ENCODE measurements around the gene OXA1L. TPM values are rescaled to one million over a fixed set of nuclear protein-coding genes. Genes with fewer than 3 reads are reported as not detected.

OXA1L gene
- total and polyA plus RNA-seq, 2 of the 13 experiments (the other 11 are each of a cell fraction or from before 2014, with no cell fraction given): 230 to 589 TPM

GRCh38 chr14:22802860-22803686 is 36.6 kb downstream of the OXA1L start:
- CTCF ChIA-PET (ENCODE audit: low intra/inter-chr PET ratio, low total read pairs): no interaction called here
- no peaks in the 10 kb centered on the region for H3K79me2 ChIP-seq (ENCODE audit: insufficient read depth, low read length)
- no TSS peak for BruUV-seq (replicated peaks)

GRCh38 chr14:22803687-22803974 is 37.1 kb downstream of the OXA1L start:
- POLR2A ChIA-PET: no interaction called here
- Histone ChIP-seq H3K9me3 (ENCODE audit: low read length) (no peaks in the 10 kb centered on the region), H3K4me2 (ENCODE audit: low read depth, low read length) (no peak overlapping the region), H3K9ac (ENCODE audit: insufficient read depth, low read depth, low read length) (no peak overlapping the region), H2AFZ (ENCODE audit: low read length) (no peak overlapping the region), H3K4me3 (replicated peaks in 1 of 3; ENCODE audit: insufficient read depth in 1 of 3, low read depth in 2 of 3, low read length in 3 of 3) (no peak overlapping the region), H3K27me3 (ENCODE audit: control insufficient read depth in 1 of 2, insufficient read depth in 2 of 2, low read length in 2 of 2) (no peaks in the 10 kb centered on the region), H3K36me3 (replicated peaks in 1 of 2; ENCODE audit: control insufficient read depth in 1 of 2, insufficient read depth in 2 of 2, low read length in 2 of 2) (no peaks in the 10 kb centered on the region), H3K79me2 (ENCODE audit: insufficient read depth, low read length) (no peaks in the 10 kb centered on the region), H3K4me1 (ENCODE audit: insufficient read depth, low read length) (peaks cover 24% of the 10 kb centered on the region), H4K20me1 (ENCODE audit: insufficient read depth, low read length) (no peaks in the 10 kb centered on the region), H3K27ac (ENCODE audit: extremely low read length, insufficient read depth, low read length) (no peak overlapping the region)
- TF ChIP-seq CHCHD3 (CRISPR knock-in tag; IDR thresholded peaks at IDR 0.05) (no peak), MTA1 (CRISPR knock-in tag; IDR thresholded peaks at IDR 0.05; ENCODE audit: borderline replicate concordance) (no peak), RFX5 (IDR thresholded peaks at IDR 0.05; ENCODE audit: low read depth, low read length) (no peak), CENPX (CRISPR knock-in tag; IDR thresholded peaks at IDR 0.05) (no peak), PLRG1 (conservative IDR thresholded peaks at IDR 0.05) (no peak), ZNF776 (CRISPR knock-in tag; IDR thresholded peaks at IDR 0.05) (no peak), SMARCC2 (IDR thresholded peaks at IDR 0.05) (no peak), PHF5A (CRISPR knock-in tag; IDR thresholded peaks at IDR 0.05; ENCODE audit: low read depth, unreplicated experiment) (no peak), GLMP (CRISPR knock-in tag; IDR thresholded peaks at IDR 0.05; ENCODE audit: borderline replicate concordance) (no peak), IRX3 (CRISPR knock-in tag; IDR thresholded peaks at IDR 0.05; ENCODE audit: borderline replicate concordance, low read depth) (no peak), ZNF782 (CRISPR knock-in tag; IDR thresholded peaks at IDR 0.05; ENCODE audit: borderline replicate concordance) (no peak), KDM5B (CRISPR knock-in tag; IDR thresholded peaks at IDR 0.05; ENCODE audit: borderline replicate concordance) (no peak)
- CTCF ChIA-PET (ENCODE audit: low intra/inter-chr PET ratio, low total read pairs): no interaction called here
- no TSS peak for BruUV-seq (replicated peaks)
- in situ Hi-C loops (cut with HindIII; ENCODE audit: extremely low pct_ligation_motif_present, low pct_unique_long_range_greater_than_20kb) (no loop called here), intact Hi-C loops (cut with micrococcal nuclease; ENCODE audit: unreplicated experiment) (no loop called here)
- ATAC-seq (no peak), DNase-seq (ENCODE audit: low spot score) (no peak), FAIRE-seq (no peak)
- 73% methylated on average over 3 of the region's 3 CpGs for WGBS (ENCODE audit: low lambda C conversion rate)

More at GRCh38 chr14:22802860-22803686, 36.6 kb downstream of the OXA1L start:
- no peak for ATAC-seq
- Histone ChIP-seq H3K4me3 (replicated peaks in 1 of 3; ENCODE audit: insufficient read depth in 1 of 3, low read depth in 2 of 3, low read length in 3 of 3) (no peak overlapping the region), H3K9me3 (ENCODE audit: low read length) (no peaks in the 10 kb centered on the region), H3K36me3 (replicated peaks in 1 of 2; ENCODE audit: control insufficient read depth in 1 of 2, insufficient read depth in 2 of 2, low read length in 2 of 2) (no peaks in the 10 kb centered on the region), H3K9ac (ENCODE audit: insufficient read depth, low read depth, low read length) (no peak overlapping the region), H3K27ac (ENCODE audit: extremely low read length, insufficient read depth, low read length) (no peak overlapping the region), H3K27me3 (ENCODE audit: control insufficient read depth in 1 of 2, insufficient read depth in 2 of 2, low read length in 2 of 2) (no peaks in the 10 kb centered on the region), H4K20me1 (ENCODE audit: insufficient read depth, low read length) (no peaks in the 10 kb centered on the region), H3K4me2 (ENCODE audit: low read depth, low read length) (no peak overlapping the region), H3K4me1 (ENCODE audit: insufficient read depth, low read length) (peaks cover 18% of the 10 kb centered on the region), H2AFZ (ENCODE audit: low read length) (no peak overlapping the region)
- in situ Hi-C loops (cut with HindIII; ENCODE audit: extremely low pct_ligation_motif_present, low pct_unique_long_range_greater_than_20kb): no loop called here
- intact Hi-C loops (cut with micrococcal nuclease; ENCODE audit: unreplicated experiment): no loop called here
- no peak for FAIRE-seq
- POLR2A ChIA-PET: no interaction called here
- TF ChIP-seq ZFP36L2 (CRISPR knock-in tag; IDR thresholded peaks at IDR 0.05) (no peak), ZKSCAN8 (CRISPR knock-in tag; IDR thresholded peaks at IDR 0.05; ENCODE audit: borderline replicate concordance) (0 out of 2 replicates have a peak, but pooled peaks have one; percentile 29)
- no peak for DNase-seq (ENCODE audit: low spot score)
- 69% methylated on average over 12 of the region's 12 CpGs for WGBS (ENCODE audit: low lambda C conversion rate)

Data from HepG2 (cell line).